Measurements from ENCODE around the gene GPR31.
"Not testable (repeated sequence)": the region's sequence is repeated elsewhere in the genome, so short reads cannot be mapped to it uniquely, and the experiment has no call there.

The GPR31 gene

DNA sequence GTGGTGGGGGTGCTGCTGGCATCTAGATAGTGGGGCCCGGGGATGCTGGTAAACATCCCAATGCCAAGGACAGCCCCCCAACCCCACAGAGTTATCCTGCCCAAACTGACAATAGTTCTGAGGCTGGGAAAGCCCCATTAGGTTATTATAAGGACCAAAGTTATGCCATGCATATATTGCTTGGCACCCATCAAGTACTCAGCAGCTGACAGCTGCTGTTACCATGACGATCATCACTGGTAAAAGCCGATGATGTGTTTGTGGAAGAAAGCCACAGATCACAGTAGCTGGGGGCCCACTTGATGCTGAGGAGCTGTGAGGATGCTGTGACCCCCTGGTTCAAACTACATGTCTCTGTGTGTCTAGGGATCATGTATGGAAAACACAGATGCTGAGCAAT is 27.3 kb upstream of the GPR31 start:
- H3K9ac ChIP-seq (ENCODE audit: insufficient read length, low read depth); H3K4me3 ChIP-seq (ENCODE audit: insufficient read length, low read depth); H3K36me3 ChIP-seq (ENCODE audit: insufficient read depth, insufficient read length, low read length); H3K27me3 ChIP-seq (ENCODE audit: insufficient read depth, insufficient read length); H3K4me1 ChIP-seq (ENCODE audit: insufficient read depth, insufficient read length); H3K9me3 ChIP-seq (ENCODE audit: insufficient read depth, low read length); DNase-seq (ENCODE audit: low read depth, low spot score): not testable (repeated sequence)

DNA sequence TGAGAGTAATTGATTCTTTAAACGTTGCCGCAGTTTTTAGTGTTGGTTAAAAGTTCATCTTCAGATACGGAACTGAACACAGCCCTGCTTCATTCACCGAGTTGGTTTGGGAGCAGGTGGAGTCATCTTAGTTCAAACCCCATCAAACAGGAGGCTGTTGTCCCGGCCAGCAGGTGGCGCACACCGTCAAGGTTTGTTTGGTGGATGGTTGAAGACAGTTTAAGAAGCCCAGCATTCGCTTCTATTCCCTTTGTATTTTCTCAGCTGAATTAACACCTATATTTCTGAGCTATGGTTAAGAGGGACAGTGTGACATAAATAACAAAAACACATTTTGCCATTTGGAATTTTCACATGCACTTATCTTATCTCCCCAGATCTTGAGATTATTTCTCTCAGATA is 25.1 kb upstream of the GPR31 start:
- not testable (repeated sequence) for H3K4me1 ChIP-seq (ENCODE audit: insufficient read depth, insufficient read length)

GRCh38 chr6:167181351-167181750 is 23.6 kb upstream of the GPR31 start:
- not testable (repeated sequence) for H3K4me1 ChIP-seq (ENCODE audit: insufficient read depth, insufficient read length); H3K27me3 ChIP-seq (ENCODE audit: insufficient read depth, insufficient read length); DNase-seq (ENCODE audit: low read depth, low spot score); H3K4me3 ChIP-seq (ENCODE audit: insufficient read length, low read depth); H3K9ac ChIP-seq (ENCODE audit: insufficient read length, low read depth); H3K36me3 ChIP-seq (ENCODE audit: insufficient read depth, insufficient read length, low read length); H3K9me3 ChIP-seq (ENCODE audit: insufficient read depth, low read length)

More for the DNA sequence above, 25.1 kb upstream of the GPR31 start:
- not testable (repeated sequence) for H3K9me3 ChIP-seq (ENCODE audit: insufficient read depth, low read length); H3K9ac ChIP-seq (ENCODE audit: insufficient read length, low read depth); H3K27me3 ChIP-seq (ENCODE audit: insufficient read depth, insufficient read length); H3K36me3 ChIP-seq (ENCODE audit: insufficient read depth, insufficient read length, low read length); DNase-seq (ENCODE audit: low read depth, low spot score); H3K4me3 ChIP-seq (ENCODE audit: insufficient read length, low read depth)

DNA sequence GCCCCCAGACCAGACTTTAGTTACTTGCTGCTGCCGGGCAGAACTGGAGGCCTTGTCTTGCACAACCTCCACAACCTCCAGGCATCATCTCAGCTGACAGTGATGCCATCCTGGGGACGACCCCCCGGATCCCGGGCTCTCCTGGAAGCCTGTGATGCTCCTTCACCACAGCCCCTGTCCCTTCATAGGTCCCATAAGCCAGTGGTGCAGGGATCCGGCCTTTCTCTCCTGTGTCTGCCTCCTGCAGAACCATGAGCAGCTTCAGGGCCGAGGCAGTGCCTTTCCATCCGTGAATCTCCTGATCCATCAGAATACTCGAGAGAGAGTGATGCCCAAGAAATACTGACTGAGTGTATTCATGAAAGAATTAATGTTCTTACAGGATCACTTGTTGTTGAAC is 22.3 kb upstream of the GPR31 start:
- DNase-seq (ENCODE audit: low read depth, low spot score); H3K9ac ChIP-seq (ENCODE audit: insufficient read length, low read depth); H3K4me3 ChIP-seq (ENCODE audit: insufficient read length, low read depth); H3K9me3 ChIP-seq (ENCODE audit: insufficient read depth, low read length); H3K4me1 ChIP-seq (ENCODE audit: insufficient read depth, insufficient read length); H3K36me3 ChIP-seq (ENCODE audit: insufficient read depth, insufficient read length, low read length); H3K27me3 ChIP-seq (ENCODE audit: insufficient read depth, insufficient read length): not testable (repeated sequence)

DNA sequence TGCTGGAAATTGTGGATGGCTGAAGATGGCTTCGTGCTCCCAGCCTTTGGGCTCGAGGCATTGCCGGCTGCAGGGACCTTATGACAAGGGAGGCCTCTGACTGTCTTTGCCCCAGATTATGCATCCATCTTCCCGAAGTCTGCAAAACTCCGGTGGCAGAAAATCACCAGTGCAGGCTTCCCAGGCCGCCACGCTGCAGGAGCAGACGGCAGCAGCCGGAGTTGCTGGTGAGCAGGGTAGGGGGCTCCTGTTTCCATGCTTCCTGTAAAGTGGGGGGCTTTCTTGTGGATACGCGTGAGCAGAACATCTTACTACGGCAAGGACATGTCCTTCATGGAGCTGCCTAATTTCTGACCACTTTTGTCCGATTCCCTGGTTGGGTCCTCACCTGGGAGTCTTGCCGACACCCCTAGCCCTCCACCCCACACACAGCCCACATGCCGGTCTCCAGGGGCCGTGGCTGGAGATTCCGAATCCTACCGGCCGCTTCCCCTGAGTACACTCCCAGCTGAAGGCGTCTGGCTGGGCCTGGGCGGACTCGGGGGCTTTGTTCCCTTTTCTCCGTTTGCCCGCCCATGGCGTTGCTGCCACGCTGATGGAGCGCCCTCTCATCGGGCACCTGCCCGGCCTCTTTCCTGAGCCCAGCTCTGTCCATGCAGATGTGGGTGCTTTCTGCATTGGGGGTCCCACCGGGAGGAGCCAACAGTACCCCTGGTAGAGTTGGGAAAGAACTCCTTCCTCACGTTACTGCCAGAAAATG is 21.3 kb upstream of the GPR31 start:
- DNase-seq (ENCODE audit: low read depth, low spot score); H3K9me3 ChIP-seq (ENCODE audit: insufficient read depth, low read length); H3K9ac ChIP-seq (ENCODE audit: insufficient read length, low read depth); H3K36me3 ChIP-seq (ENCODE audit: insufficient read depth, insufficient read length, low read length); H3K27me3 ChIP-seq (ENCODE audit: insufficient read depth, insufficient read length); H3K4me1 ChIP-seq (ENCODE audit: insufficient read depth, insufficient read length); H3K4me3 ChIP-seq (ENCODE audit: insufficient read length, low read depth): not testable (repeated sequence)

DNA sequence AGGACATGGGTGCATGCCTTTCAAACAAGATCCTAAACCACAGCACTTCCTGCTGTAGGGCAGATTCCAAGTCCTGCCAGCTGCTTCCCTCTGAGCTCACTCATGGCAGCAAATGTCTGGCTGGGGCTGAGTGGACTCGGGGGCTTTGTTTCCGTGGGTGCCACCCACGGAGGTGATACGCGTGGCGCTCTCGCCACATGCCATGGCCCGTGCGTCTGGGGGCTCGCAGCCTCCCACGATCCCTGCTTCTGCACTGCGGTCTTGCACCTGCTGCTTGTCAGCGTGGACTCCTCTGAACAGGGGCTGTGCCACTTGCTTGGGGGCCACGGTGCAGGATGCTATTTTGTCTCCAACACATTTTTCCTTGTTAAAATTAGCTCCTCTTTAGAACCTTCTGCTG is 19.5 kb upstream of the GPR31 start:
- H3K9me3 ChIP-seq (ENCODE audit: insufficient read depth, low read length); H3K4me3 ChIP-seq (ENCODE audit: insufficient read length, low read depth); H3K27me3 ChIP-seq (ENCODE audit: insufficient read depth, insufficient read length); H3K36me3 ChIP-seq (ENCODE audit: insufficient read depth, insufficient read length, low read length); H3K4me1 ChIP-seq (ENCODE audit: insufficient read depth, insufficient read length); DNase-seq (ENCODE audit: low read depth, low spot score); H3K9ac ChIP-seq (ENCODE audit: insufficient read length, low read depth): not testable (repeated sequence)

- H3K27me3 ChIP-seq (ENCODE audit: insufficient read depth, insufficient read length); DNase-seq (ENCODE audit: low read depth, low spot score); H3K4me3 ChIP-seq (ENCODE audit: insufficient read length, low read depth); H3K4me1 ChIP-seq (ENCODE audit: insufficient read depth, insufficient read length); H3K36me3 ChIP-seq (ENCODE audit: insufficient read depth, insufficient read length, low read length); H3K9me3 ChIP-seq (ENCODE audit: insufficient read depth, low read length); H3K9ac ChIP-seq (ENCODE audit: insufficient read length, low read depth): not testable (repeated sequence)
These were observed 14.2 kb upstream of the GPR31 start for GRCh38 chr6:167172011-167172410.

GRCh38 chr6:167171300-167171699 is 13.5 kb upstream of the GPR31 start:
- H3K4me3 ChIP-seq (ENCODE audit: insufficient read length, low read depth); H3K9ac ChIP-seq (ENCODE audit: insufficient read length, low read depth); DNase-seq (ENCODE audit: low read depth, low spot score); H3K9me3 ChIP-seq (ENCODE audit: insufficient read depth, low read length); H3K27me3 ChIP-seq (ENCODE audit: insufficient read depth, insufficient read length); H3K4me1 ChIP-seq (ENCODE audit: insufficient read depth, insufficient read length); H3K36me3 ChIP-seq (ENCODE audit: insufficient read depth, insufficient read length, low read length): not testable (repeated sequence)

GRCh38 chr6:167169867-167170266 is 12.1 kb upstream of the GPR31 start:
- DNase-seq (ENCODE audit: low read depth, low spot score) = not testable (repeated sequence)

GRCh38 chr6:167168296-167168695 is 10.5 kb upstream of the GPR31 start:
- not testable (repeated sequence) for H3K36me3 ChIP-seq (ENCODE audit: insufficient read depth, insufficient read length, low read length); H3K4me1 ChIP-seq (ENCODE audit: insufficient read depth, insufficient read length); H3K9me3 ChIP-seq (ENCODE audit: insufficient read depth, low read length); H3K9ac ChIP-seq (ENCODE audit: insufficient read length, low read depth); DNase-seq (ENCODE audit: low read depth, low spot score); H3K4me3 ChIP-seq (ENCODE audit: insufficient read length, low read depth); H3K27me3 ChIP-seq (ENCODE audit: insufficient read depth, insufficient read length)

More at GRCh38 chr6:167169867-167170266, 12.1 kb upstream of the GPR31 start:
- H3K9ac ChIP-seq (ENCODE audit: insufficient read length, low read depth); H3K9me3 ChIP-seq (ENCODE audit: insufficient read depth, low read length); H3K4me1 ChIP-seq (ENCODE audit: insufficient read depth, insufficient read length); H3K27me3 ChIP-seq (ENCODE audit: insufficient read depth, insufficient read length); H3K4me3 ChIP-seq (ENCODE audit: insufficient read length, low read depth); H3K36me3 ChIP-seq (ENCODE audit: insufficient read depth, insufficient read length, low read length): not testable (repeated sequence)

DNA sequence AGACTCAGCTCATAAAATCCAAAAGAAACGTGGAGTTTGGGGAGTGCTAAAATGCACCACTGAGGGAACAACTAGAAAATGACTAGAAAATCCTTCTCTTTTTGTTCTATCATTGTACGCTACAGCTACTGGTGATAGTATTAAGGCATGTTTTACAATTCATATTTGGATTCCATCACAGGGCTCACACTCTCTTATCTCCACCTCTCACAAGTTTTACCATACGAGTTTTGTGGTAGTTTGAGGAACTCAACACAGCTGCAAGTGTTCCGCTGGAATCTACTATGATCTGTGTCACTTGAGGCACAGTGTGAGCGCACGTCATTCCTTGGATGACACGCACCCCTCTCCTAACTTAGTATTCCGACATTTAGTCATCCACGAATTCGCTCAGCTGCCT is 9.9 kb upstream of the GPR31 start:
- H3K9me3 ChIP-seq (ENCODE audit: insufficient read depth, low read length); H3K27me3 ChIP-seq (ENCODE audit: insufficient read depth, insufficient read length); H3K9ac ChIP-seq (ENCODE audit: insufficient read length, low read depth); DNase-seq (ENCODE audit: low read depth, low spot score); H3K4me3 ChIP-seq (ENCODE audit: insufficient read length, low read depth); H3K36me3 ChIP-seq (ENCODE audit: insufficient read depth, insufficient read length, low read length); H3K4me1 ChIP-seq (ENCODE audit: insufficient read depth, insufficient read length): not testable (repeated sequence)
